Measurements from ENCODE around the gene GALNT17.
"Not testable (repeated sequence)": the region's sequence is repeated elsewhere in the genome, so short reads cannot be mapped to it uniquely, and the experiment has no call there.

Gene GALNT17

GRCh38 chr7:71171476-71171875 lies 39.5 kb downstream of the GALNT17 start:
- no peak for DNase-seq
- no peak for ATAC-seq

- ATAC-seq, result no peak
- no peak for DNase-seq
Measured at GRCh38 chr7:71173955-71174354, 42.0 kb downstream of the GALNT17 start.

- DNase-seq, result no peak
- no peak for ATAC-seq
Measured at GRCh38 chr7:71182438-71182935, 50.5 kb downstream of the GALNT17 start.

GRCh38 chr7:71184136-71184535 lies 52.2 kb downstream of the GALNT17 start:
- no peak for DNase-seq
- no peak for ATAC-seq

- DNase-seq (no peak), ATAC-seq (no peak)
Measured at GRCh38 chr7:71184609-71185008, 52.7 kb downstream of the GALNT17 start.

GRCh38 chr7:71186535-71187057 lies 54.7 kb downstream of the GALNT17 start:
- DNase-seq, result no peak

GRCh38 chr7:71191771-71192170 lies 59.8 kb downstream of the GALNT17 start:
- DNase-seq (no peak), ATAC-seq (no peak)

More at GRCh38 chr7:71186535-71187057, 54.7 kb downstream of the GALNT17 start:
- ATAC-seq, result no peak

GRCh38 chr7:71193099-71193810 lies 61.3 kb downstream of the GALNT17 start:
- ATAC-seq (no peak), DNase-seq (no peak)

GRCh38 chr7:71198391-71198790 lies 66.4 kb downstream of the GALNT17 start:
- DNase-seq, result no peak
- no peak for ATAC-seq

- no peak for DNase-seq
- no peak for ATAC-seq
Measured at GRCh38 chr7:71198887-71199286, 66.9 kb downstream of the GALNT17 start.

GRCh38 chr7:71206184-71206583 lies 74.2 kb downstream of the GALNT17 start:
- DNase-seq (no peak), ATAC-seq (no peak)

- ATAC-seq (no peak), DNase-seq (no peak)
Measured at GRCh38 chr7:71208881-71209280, 76.9 kb downstream of the GALNT17 start.

GRCh38 chr7:71209484-71209883 lies 77.5 kb downstream of the GALNT17 start:
- not testable (repeated sequence) for DNase-seq, ATAC-seq

GRCh38 chr7:71210220-71210619 lies 78.3 kb downstream of the GALNT17 start:
- no peak for DNase-seq
- ATAC-seq, result no peak

GRCh38 chr7:71212433-71212832 lies 80.5 kb downstream of the GALNT17 start:
- ATAC-seq, DNase-seq: not testable (repeated sequence)

GRCh38 chr7:71216211-71216610 lies 84.3 kb downstream of the GALNT17 start:
- no peak for DNase-seq
- ATAC-seq, result no peak

GRCh38 chr7:71220210-71220695 lies 88.3 kb downstream of the GALNT17 start:
- no peak for ATAC-seq

GRCh38 chr7:71221049-71221448 lies 89.1 kb downstream of the GALNT17 start:
- DNase-seq (no peak), ATAC-seq (no peak)

More at GRCh38 chr7:71220210-71220695, 88.3 kb downstream of the GALNT17 start:
- DNase-seq, result no peak

GRCh38 chr7:71221549-71221948 lies 89.6 kb downstream of the GALNT17 start:
- ATAC-seq (no peak), DNase-seq (no peak)

GRCh38 chr7:71227126-71227525 lies 95.2 kb downstream of the GALNT17 start:
- no peak for DNase-seq
- ATAC-seq, result no peak

GRCh38 chr7:71229148-71229547 lies 97.2 kb downstream of the GALNT17 start:
- DNase-seq, result no peak
- no peak for ATAC-seq

- ATAC-seq (no peak), DNase-seq (no peak)
Measured at GRCh38 chr7:71229699-71230098, 97.8 kb downstream of the GALNT17 start.

GRCh38 chr7:71235253-71235652 lies 103.3 kb downstream of the GALNT17 start:
- DNase-seq, result no peak
- ATAC-seq, result no peak

All from stimulated activated naive CD8-positive, alpha-beta T cell treated with anti-CD3 and anti-CD28 coated beads, Interleukin-15, Interleukin-2, amounts not matched to agents 100 U/mL and 50 U/mL, for 24 hours (primary cell).